Measurements from ENCODE around the gene PPP5C.

PPP5C gene

DNA sequence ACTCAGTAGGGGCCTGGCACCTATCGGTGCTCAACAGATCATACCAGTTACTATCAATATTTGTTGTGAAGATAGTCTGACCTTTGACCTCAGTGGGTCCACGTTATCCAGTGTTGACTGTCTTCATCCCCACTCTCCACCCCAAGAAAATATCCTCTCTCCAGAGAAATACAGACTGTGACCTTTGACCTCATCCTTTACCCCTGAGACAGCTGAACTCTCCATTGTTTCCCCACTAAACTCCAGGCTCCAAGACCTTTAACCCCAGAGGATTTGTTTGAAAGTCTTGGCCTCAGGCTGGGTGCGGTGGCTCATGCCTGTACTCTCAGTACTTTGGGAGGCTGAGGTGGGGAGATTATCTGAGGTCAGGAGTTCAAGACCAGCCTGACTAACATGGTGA lies 22.6 kb upstream of the PPP5C start:
- no peak overlapping the region for H2BK5ac ChIP-seq (ENCODE audit: low read length)
- H4K5ac ChIP-seq (ENCODE audit: low read length) = no peak overlapping the region
- no peak overlapping the region for H2BK15ac ChIP-seq (replicated peaks; ENCODE audit: low read depth)
- no peak overlapping the region for H3K23ac ChIP-seq (ENCODE audit: low read length)
- H3K36me3 ChIP-seq (ENCODE audit: control insufficient read depth, insufficient read depth, low read length) = no peaks in the 10 kb centered on the region
- no peak overlapping the region for H3K4me2 ChIP-seq (ENCODE audit: low read length)
- H3K27ac ChIP-seq (ENCODE audit: low read depth, low read length) = no peak overlapping the region
- no peak overlapping the region for H2AK5ac ChIP-seq (ENCODE audit: low read length)
- H3K27me3 ChIP-seq (ENCODE audit: insufficient read depth, low read length, poor library complexity) = no peaks in the 10 kb centered on the region
- no peak overlapping the region for H3K4ac ChIP-seq (ENCODE audit: low read depth, low read length)
- no peaks in the 10 kb centered on the region for H3K4me1 ChIP-seq (ENCODE audit: control insufficient read depth, low read depth, low read length)
- H2BK120ac ChIP-seq (ENCODE audit: low read depth, low read length) = no peak overlapping the region
- no peak overlapping the region for H3K56ac ChIP-seq (ENCODE audit: low read length)
- no peak for DNase-seq
- no peak overlapping the region for H4K8ac ChIP-seq (ENCODE audit: low read depth, low read length)
- H3K79me2 ChIP-seq (ENCODE audit: control insufficient read depth, insufficient read depth, low read length) = no peaks in the 10 kb centered on the region
- no peaks in the 10 kb centered on the region for H3K79me1 ChIP-seq (ENCODE audit: low read length)
- H3K9ac ChIP-seq (ENCODE audit: low read length) = no peak overlapping the region
- H3K4me3 ChIP-seq (ENCODE audit: low read length) = no peak overlapping the region
- no CpG with 5 or more reads among the region's 3 CpGs for WGBS (ENCODE audit: extremely low coverage, insufficient coverage, low lambda C conversion rate)
- H3K18ac ChIP-seq (ENCODE audit: low read length) = no peak overlapping the region

DNA sequence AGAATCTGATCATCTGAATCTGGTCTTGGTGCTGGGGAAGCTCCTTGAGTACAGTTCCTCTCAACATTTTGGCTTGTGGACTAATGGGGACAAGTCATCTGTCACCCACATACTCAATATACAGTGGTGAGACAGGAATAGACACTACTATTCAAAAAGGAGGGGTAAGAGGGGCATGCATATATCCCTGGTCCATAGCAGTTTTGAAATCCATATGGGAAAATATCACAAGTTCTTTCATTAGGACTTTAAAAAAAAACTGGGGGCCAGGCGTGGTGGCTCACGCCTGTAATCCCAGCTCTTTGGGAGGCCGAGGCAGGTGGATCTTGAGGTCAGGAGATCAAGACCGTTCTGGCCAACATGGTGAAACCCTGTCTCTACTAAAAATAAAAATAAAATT lies 20.3 kb upstream of the PPP5C start:
- WGBS (ENCODE audit: extremely low coverage, insufficient coverage, low lambda C conversion rate) = no CpG with 5 or more reads among the region's 4 CpGs

GRCh38 chr19:46328079-46328478 lies 18.8 kb upstream of the PPP5C start:
- H2BK5ac ChIP-seq (ENCODE audit: low read length) = no peak overlapping the region
- H3K36me3 ChIP-seq (ENCODE audit: control insufficient read depth, insufficient read depth, low read length) = peaks cover 2% of the 10 kb centered on the region
- H3K9ac ChIP-seq (ENCODE audit: low read length) = no peak overlapping the region
- no peak for DNase-seq
- no peaks in the 10 kb centered on the region for H3K79me2 ChIP-seq (ENCODE audit: control insufficient read depth, insufficient read depth, low read length)
- H3K18ac ChIP-seq (ENCODE audit: low read length) = no peak overlapping the region
- no peak overlapping the region for H2BK120ac ChIP-seq (ENCODE audit: low read depth, low read length)
- H3K4ac ChIP-seq (ENCODE audit: low read depth, low read length) = no peak overlapping the region
- no peak overlapping the region for H3K23ac ChIP-seq (ENCODE audit: low read length)
- H3K27ac ChIP-seq (ENCODE audit: low read depth, low read length) = no peak overlapping the region
- H3K4me2 ChIP-seq (ENCODE audit: low read length) = no peak overlapping the region
- H2AK5ac ChIP-seq (ENCODE audit: low read length) = no peak overlapping the region
- H3K56ac ChIP-seq (ENCODE audit: low read length) = no peak overlapping the region
- no peak overlapping the region for H3K4me3 ChIP-seq (ENCODE audit: low read length)
- no peak overlapping the region for H4K8ac ChIP-seq (ENCODE audit: low read depth, low read length)
- H4K5ac ChIP-seq (ENCODE audit: low read length) = no peak overlapping the region
- no CpG with 5 or more reads among the region's 2 CpGs for WGBS (ENCODE audit: extremely low coverage, insufficient coverage, low lambda C conversion rate)
- no peaks in the 10 kb centered on the region for H3K4me1 ChIP-seq (ENCODE audit: control insufficient read depth, low read depth, low read length)
- H3K79me1 ChIP-seq (ENCODE audit: low read length) = no peaks in the 10 kb centered on the region
- no peak overlapping the region for H2BK15ac ChIP-seq (replicated peaks; ENCODE audit: low read depth)
- no peaks in the 10 kb centered on the region for H3K27me3 ChIP-seq (ENCODE audit: insufficient read depth, low read length, poor library complexity)

More for the DNA sequence above, 20.3 kb upstream of the PPP5C start:
- Histone ChIP-seq H3K4ac (ENCODE audit: low read depth, low read length) (no peak overlapping the region), H3K18ac (ENCODE audit: low read length) (no peak overlapping the region), H3K27me3 (ENCODE audit: insufficient read depth, low read length, poor library complexity) (no peaks in the 10 kb centered on the region), H3K36me3 (ENCODE audit: control insufficient read depth, insufficient read depth, low read length) (peaks cover 2% of the 10 kb centered on the region), H3K4me3 (ENCODE audit: low read length) (no peak overlapping the region), H3K79me2 (ENCODE audit: control insufficient read depth, insufficient read depth, low read length) (no peaks in the 10 kb centered on the region), H3K27ac (ENCODE audit: low read depth, low read length) (no peak overlapping the region), H3K4me2 (ENCODE audit: low read length) (no peak overlapping the region), H3K9ac (ENCODE audit: low read length) (no peak overlapping the region), H2BK15ac (replicated peaks; ENCODE audit: low read depth) (no peak overlapping the region), H4K8ac (ENCODE audit: low read depth, low read length) (no peak overlapping the region), H2BK5ac (ENCODE audit: low read length) (no peak overlapping the region), H3K56ac (ENCODE audit: low read length) (no peak overlapping the region), H3K23ac (ENCODE audit: low read length) (no peak overlapping the region), H2BK120ac (ENCODE audit: low read depth, low read length) (no peak overlapping the region), H4K5ac (ENCODE audit: low read length) (no peak overlapping the region), H2AK5ac (ENCODE audit: low read length) (no peak overlapping the region), H3K79me1 (ENCODE audit: low read length) (no peaks in the 10 kb centered on the region), H3K4me1 (ENCODE audit: control insufficient read depth, low read depth, low read length) (no peaks in the 10 kb centered on the region)
- no peak for DNase-seq

- H2BK15ac ChIP-seq (replicated peaks; ENCODE audit: low read depth) = no peak overlapping the region
- H3K9ac ChIP-seq (ENCODE audit: low read length) = no peak overlapping the region
- H3K4ac ChIP-seq (ENCODE audit: low read depth, low read length) = no peak overlapping the region
- H3K79me2 ChIP-seq (ENCODE audit: control insufficient read depth, insufficient read depth, low read length) = no peaks in the 10 kb centered on the region
- no peak overlapping the region for H3K27ac ChIP-seq (ENCODE audit: low read depth, low read length)
- H3K4me1 ChIP-seq (ENCODE audit: control insufficient read depth, low read depth, low read length) = no peaks in the 10 kb centered on the region
- no peaks in the 10 kb centered on the region for H3K79me1 ChIP-seq (ENCODE audit: low read length)
- peaks cover 2% of the 10 kb centered on the region for H3K36me3 ChIP-seq (ENCODE audit: control insufficient read depth, insufficient read depth, low read length)
- no peak overlapping the region for H2BK120ac ChIP-seq (ENCODE audit: low read depth, low read length)
- H3K56ac ChIP-seq (ENCODE audit: low read length) = no peak overlapping the region
- H4K8ac ChIP-seq (ENCODE audit: low read depth, low read length) = no peak overlapping the region
- WGBS (ENCODE audit: extremely low coverage, insufficient coverage, low lambda C conversion rate) = 100% methylated on average over 2 of the region's 2 CpGs
- H3K4me3 ChIP-seq (ENCODE audit: low read length) = no peak overlapping the region
- no peaks in the 10 kb centered on the region for H3K27me3 ChIP-seq (ENCODE audit: insufficient read depth, low read length, poor library complexity)
- H3K23ac ChIP-seq (ENCODE audit: low read length) = no peak overlapping the region
- H2BK5ac ChIP-seq (ENCODE audit: low read length) = no peak overlapping the region
- H3K4me2 ChIP-seq (ENCODE audit: low read length) = no peak overlapping the region
- DNase-seq = no peak
- H4K5ac ChIP-seq (ENCODE audit: low read length) = no peak overlapping the region
- no peak overlapping the region for H3K18ac ChIP-seq (ENCODE audit: low read length)
- no peak overlapping the region for H2AK5ac ChIP-seq (ENCODE audit: low read length)
Observed at GRCh38 chr19:46330319-46330918, 16.5 kb upstream of the PPP5C start.

DNA sequence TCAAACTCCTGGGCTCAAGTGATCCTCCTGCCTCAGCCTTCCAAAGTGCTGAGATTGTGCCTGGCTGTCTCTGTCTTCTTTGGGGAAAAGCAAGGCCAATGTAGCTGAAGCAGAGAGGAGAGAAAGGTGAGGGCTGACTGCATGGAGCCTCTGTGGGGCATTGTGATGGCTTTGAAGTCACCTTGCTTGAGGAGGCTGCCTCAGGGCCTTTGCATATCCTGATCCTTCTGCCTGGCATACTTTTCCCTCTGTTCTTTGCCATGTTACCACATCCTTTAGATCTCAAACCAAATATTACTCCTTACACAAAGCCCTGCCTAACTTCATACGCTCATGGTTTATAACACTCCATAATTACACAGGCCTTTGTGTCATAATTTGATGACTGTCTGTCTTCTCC lies 9.4 kb upstream of the PPP5C start:
- WGBS (ENCODE audit: extremely low coverage, insufficient coverage, low lambda C conversion rate) = no CpG with 5 or more reads among the region's 1 CpG
- Histone ChIP-seq H2AK5ac (ENCODE audit: low read length) (no peak overlapping the region), H3K9ac (ENCODE audit: low read length) (no peak overlapping the region), H2BK15ac (replicated peaks; ENCODE audit: low read depth) (no peak overlapping the region), H3K56ac (ENCODE audit: low read length) (no peak overlapping the region), H2BK5ac (ENCODE audit: low read length) (no peak overlapping the region), H3K4me1 (ENCODE audit: control insufficient read depth, low read depth, low read length) (no peaks in the 10 kb centered on the region), H3K23ac (ENCODE audit: low read length) (no peak overlapping the region), H3K4ac (ENCODE audit: low read depth, low read length) (no peak overlapping the region), H3K27ac (ENCODE audit: low read depth, low read length) (no peak overlapping the region), H3K79me1 (ENCODE audit: low read length) (no peaks in the 10 kb centered on the region), H3K4me2 (ENCODE audit: low read length) (no peak overlapping the region), H3K27me3 (ENCODE audit: insufficient read depth, low read length, poor library complexity) (no peaks in the 10 kb centered on the region), H4K8ac (ENCODE audit: low read depth, low read length) (no peak overlapping the region), H3K18ac (ENCODE audit: low read length) (no peak overlapping the region), H3K36me3 (ENCODE audit: control insufficient read depth, insufficient read depth, low read length) (no peaks in the 10 kb centered on the region), H3K4me3 (ENCODE audit: low read length) (no peak overlapping the region), H3K79me2 (ENCODE audit: control insufficient read depth, insufficient read depth, low read length) (no peaks in the 10 kb centered on the region), H2BK120ac (ENCODE audit: low read depth, low read length) (no peak overlapping the region), H4K5ac (ENCODE audit: low read length) (no peak overlapping the region)
- DNase-seq = no peak

DNA sequence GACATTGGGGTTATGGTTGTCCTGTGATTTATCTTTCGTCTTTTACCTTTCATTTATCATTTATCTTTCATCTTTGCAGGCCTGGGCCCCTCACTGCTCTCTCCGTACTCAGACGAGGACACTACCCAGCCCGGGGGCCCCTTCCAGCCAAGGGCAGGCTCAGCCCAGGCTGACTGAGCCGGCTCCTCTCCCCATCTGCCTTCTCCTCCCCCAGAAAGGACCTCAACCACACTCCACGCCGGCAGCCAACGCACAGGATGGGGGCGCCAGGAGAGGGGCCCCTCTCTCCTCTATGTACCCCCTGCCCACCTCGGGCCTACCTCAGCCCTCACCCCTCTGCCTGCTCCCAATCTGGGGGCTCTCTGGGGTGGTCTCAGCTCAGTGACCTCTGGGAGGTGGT lies 7.4 kb upstream of the PPP5C start:
- DNase-seq = no peak
- no peak overlapping the region for H3K4ac ChIP-seq (ENCODE audit: low read depth, low read length)

More for the DNA sequence above, 7.4 kb upstream of the PPP5C start:
- no peak overlapping the region for H2BK120ac ChIP-seq (ENCODE audit: low read depth, low read length)
- H3K4me3 ChIP-seq (ENCODE audit: low read length) = no peak overlapping the region
- no peaks in the 10 kb centered on the region for H3K36me3 ChIP-seq (ENCODE audit: control insufficient read depth, insufficient read depth, low read length)
- H3K27me3 ChIP-seq (ENCODE audit: insufficient read depth, low read length, poor library complexity) = no peaks in the 10 kb centered on the region
- no peak overlapping the region for H2BK5ac ChIP-seq (ENCODE audit: low read length)
- H3K4me2 ChIP-seq (ENCODE audit: low read length) = no peak overlapping the region
- no peak overlapping the region for H4K8ac ChIP-seq (ENCODE audit: low read depth, low read length)
- H3K4me1 ChIP-seq (ENCODE audit: control insufficient read depth, low read depth, low read length) = no peaks in the 10 kb centered on the region
- H3K18ac ChIP-seq (ENCODE audit: low read length) = no peak overlapping the region
- no peak overlapping the region for H3K9ac ChIP-seq (ENCODE audit: low read length)
- no CpG with 5 or more reads among the region's 10 CpGs for WGBS (ENCODE audit: extremely low coverage, insufficient coverage, low lambda C conversion rate)
- H3K79me1 ChIP-seq (ENCODE audit: low read length) = no peaks in the 10 kb centered on the region
- H3K27ac ChIP-seq (ENCODE audit: low read depth, low read length) = no peak overlapping the region
- no peak overlapping the region for H2AK5ac ChIP-seq (ENCODE audit: low read length)
- H3K56ac ChIP-seq (ENCODE audit: low read length) = no peak overlapping the region
- no peaks in the 10 kb centered on the region for H3K79me2 ChIP-seq (ENCODE audit: control insufficient read depth, insufficient read depth, low read length)
- no peak overlapping the region for H2BK15ac ChIP-seq (replicated peaks; ENCODE audit: low read depth)
- H3K23ac ChIP-seq (ENCODE audit: low read length) = no peak overlapping the region
- H4K5ac ChIP-seq (ENCODE audit: low read length) = no peak overlapping the region

Data from mesendoderm (in vitro differentiated cells).